G401 (cell line): ENCODE measurements around the gene PRKAG2. TPM values are rescaled to one million over a fixed set of nuclear protein-coding genes. Genes with fewer than 3 reads are reported as not detected.
"Not testable (repeated sequence)": the region's sequence is repeated elsewhere in the genome, so short reads cannot be mapped to it uniquely, and the experiment has no call there.

ENCODE experiments used
- DNase-seq: peaks from one replicate; pipeline ENCODE4 v3.0.0-alpha.2; 2015; ENCODE audit warnings: low spot score
- in situ Hi-C: cut with HindIII; loops from 2 replicates; pipeline ENCODE4 v1.10.0; 2016; ENCODE audit warnings: low sequenced_read_pairs, mixed read lengths
- total RNA-seq: library from RNA; depleted of rRNA; stranded (reverse); fragments of >200 nt; shearing (Covaris generic); gene quantifications from 2 replicates; pipeline ENCODE4 v1.2.3, GENCODE V29; 2014

Gene PRKAG2
- total RNA-seq, 1 experiment from 2014 or later = 92.4 TPM

- peak; percentile 71 for DNase-seq
- in situ Hi-C loops = no loop called here
Measured at GRCh38 chr7:151798851-151799448, 78.0 kb downstream of the PRKAG2 start.

- DNase-seq, in situ Hi-C loops: not testable (repeated sequence)
Measured at GRCh38 chr7:151797667-151798307, 79.1 kb downstream of the PRKAG2 start.

GRCh38 chr7:151796871-151797537, 79.9 kb downstream of the PRKAG2 start:
- in situ Hi-C loops = no loop called here
- no peak for DNase-seq

GRCh38 chr7:151796091-151796870, 80.6 kb downstream of the PRKAG2 start:
- DNase-seq = no peak
- in situ Hi-C loops = no loop called here

DNA sequence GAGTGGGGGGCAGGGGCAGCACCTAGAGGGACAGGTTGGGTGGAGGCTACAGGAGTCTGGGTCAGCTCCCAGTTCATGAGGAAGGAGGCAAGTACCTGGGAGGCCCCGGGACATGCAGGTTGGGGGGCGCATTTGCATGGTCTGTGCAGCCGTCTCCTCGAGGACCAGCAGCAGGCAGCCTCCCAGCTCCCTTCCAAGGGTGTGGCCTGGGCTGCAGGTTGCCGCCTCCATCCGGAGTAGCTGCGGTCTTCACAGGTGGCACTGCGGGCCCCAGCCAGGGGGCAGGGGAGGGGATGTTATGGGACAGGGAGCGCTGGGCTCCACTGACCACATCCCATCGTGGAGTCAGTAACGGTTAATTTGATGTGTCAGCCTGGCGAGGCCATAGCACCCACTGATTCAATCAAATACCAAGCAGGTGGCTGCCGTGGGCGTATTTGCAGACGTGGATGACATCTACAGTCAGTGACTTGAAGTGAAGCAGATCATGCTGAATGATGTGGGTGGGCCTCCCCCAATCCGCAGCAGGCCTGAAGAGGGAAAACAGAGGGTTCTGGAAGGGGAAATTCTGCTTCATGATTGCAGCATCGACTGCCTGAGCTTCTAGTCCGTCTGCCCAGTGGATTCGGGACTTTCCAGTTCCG, 81.6 kb downstream of the PRKAG2 start:
- in situ Hi-C loops = no loop called here
- DNase-seq = no peak

DNA sequence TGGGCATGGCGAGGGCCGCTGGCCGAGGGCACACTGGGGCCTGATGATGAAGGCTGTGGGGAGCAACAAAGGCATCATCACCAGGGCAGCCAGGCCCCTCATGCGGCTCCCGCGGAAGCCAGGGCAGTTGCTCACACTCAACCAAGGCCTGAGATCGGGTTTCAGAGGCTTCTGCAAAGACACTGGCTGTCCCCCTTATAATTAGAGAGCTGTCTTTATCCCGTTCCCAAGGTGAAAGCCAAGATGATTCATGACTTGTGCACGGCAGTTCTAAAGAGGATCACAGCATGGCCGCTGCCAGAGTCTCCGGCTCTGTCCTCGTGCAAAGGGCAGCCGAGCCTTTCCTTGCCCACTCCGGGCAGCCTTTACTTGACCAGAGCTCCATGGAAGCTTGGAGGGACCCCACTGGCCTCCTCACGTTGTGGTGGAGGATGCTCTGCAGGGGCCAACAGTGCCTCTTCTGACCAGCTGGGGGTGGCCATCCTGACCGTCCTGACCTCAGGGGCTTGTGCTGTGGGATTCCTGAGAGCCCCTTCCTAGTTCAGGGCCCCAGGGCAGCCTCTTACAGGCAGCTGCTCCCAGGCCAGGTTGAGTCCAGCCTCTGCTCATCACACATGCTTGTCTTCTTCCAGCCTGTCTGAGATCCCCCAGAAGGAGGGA, 82.3 kb downstream of the PRKAG2 start:
- in situ Hi-C loops = no loop called here
- no peak for DNase-seq

GRCh38 chr7:151793991-151794507, 82.9 kb downstream of the PRKAG2 start:
- no peak for DNase-seq
- in situ Hi-C loops = no loop called here

- in situ Hi-C loops = no loop called here
- peak; percentile 43 for DNase-seq
Measured at GRCh38 chr7:151793531-151793951, 83.4 kb downstream of the PRKAG2 start.

DNA sequence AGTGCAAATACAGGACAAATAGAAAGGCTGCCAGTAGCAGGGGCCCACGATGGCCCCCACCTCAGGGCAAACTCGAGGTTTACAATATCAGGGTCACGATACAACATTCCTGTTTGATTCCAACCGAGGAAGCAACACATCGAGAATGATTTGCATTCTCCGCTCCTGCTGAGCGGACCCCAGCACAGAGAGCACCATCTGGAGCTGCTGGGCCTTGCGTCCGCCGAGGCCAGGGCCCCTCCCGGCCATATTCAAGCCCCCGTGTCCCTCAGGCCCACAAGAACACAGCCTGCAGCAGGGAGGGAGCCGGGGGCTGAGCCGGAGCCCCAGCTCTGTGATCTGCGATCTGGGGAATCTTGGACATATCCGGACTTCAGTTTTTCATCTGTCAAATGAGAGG, 84.3 kb downstream of the PRKAG2 start:
- no peak for DNase-seq
- in situ Hi-C loops = no loop called here

DNA sequence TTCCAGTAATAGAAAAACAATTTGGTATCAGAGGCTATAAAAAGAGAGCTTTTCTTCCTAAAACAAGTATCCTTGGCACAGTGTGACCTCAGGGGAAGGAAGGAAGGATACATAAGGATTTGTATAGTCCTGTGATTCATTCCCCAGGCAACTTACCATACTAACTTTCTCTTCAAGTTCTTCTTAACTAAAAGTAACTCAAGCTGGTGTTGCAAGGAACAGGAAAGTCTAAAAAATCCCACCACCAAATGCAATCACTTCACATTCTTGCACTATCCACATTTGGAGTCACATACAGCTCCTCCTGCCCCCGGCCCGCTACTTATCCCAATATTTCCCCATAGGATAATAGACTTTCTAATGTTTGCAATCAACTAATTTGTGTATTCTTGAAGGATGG, 84.8 kb downstream of the PRKAG2 start:
- in situ Hi-C loops = no loop called here
- DNase-seq = no peak

GRCh38 chr7:151790830-151791620, 85.9 kb downstream of the PRKAG2 start:
- in situ Hi-C loops = no loop called here
- peak; percentile 45 for DNase-seq

DNA sequence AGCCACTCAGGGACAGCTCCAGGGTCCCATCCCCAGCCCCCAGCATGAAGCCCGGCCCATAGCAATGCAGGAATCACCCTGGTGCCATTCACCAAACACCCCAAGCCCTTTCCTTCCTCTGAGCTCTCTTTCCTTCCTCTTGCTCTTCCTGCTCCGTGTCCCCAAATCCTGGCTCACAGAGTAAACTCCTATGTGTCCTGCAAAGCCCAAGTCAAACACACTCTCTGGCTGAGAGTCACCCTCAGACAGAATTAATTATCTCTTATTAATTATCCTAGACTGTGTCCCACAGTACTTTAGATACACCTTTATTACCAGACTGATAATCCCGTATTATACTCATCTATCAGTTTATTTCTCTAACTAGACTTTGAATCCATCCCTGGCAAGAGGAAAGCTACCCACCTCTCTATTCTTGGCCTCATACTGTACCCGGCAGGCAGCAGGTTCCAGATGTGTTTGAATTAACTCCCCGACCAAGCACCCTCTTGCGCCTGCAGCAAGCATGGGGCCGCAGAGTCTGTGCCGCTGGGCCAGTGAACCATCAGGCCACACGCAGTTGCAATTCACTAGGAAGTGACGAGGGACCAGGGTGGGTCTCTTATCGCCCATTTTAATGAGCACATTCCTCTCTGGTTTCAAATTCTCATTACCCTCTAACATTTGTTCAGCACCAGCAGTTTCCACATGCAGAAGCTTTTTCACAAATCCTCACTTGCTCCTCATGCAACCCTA, 86.7 kb downstream of the PRKAG2 start:
- DNase-seq = no peak
- in situ Hi-C loops = no loop called here

DNA sequence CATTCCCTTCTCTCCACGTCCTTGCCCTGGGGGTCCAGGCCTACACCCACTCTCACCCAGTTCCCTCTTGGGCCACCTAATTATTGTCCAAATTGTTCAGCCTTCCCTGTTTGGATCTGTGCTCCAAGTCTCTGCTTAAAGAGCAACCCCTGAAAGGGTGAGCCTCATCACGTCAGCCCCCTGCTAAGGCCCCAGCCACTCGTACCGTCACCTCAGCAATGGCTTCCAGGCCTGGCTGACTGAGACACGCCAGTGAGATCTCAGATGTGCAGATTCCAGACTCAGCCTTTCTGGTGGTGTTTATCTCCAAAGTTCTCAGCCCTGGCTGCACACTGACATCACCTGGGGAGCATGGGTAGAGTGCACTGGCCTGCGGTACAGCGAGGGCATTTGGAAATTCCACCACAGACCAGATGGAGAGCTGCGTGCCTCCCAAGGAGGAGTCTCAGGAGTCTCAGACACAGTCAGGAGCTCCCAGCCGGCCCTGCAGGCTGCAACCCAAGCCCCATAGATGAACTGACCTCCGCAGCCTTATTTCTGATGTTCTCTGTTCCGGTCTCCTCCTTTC, 87.5 kb downstream of the PRKAG2 start:
- DNase-seq = no peak
- in situ Hi-C loops = no loop called here

GRCh38 chr7:151787348-151787747, 89.6 kb downstream of the PRKAG2 start:
- DNase-seq = no peak
- in situ Hi-C loops = no loop called here

GRCh38 chr7:151786936-151787335, 90.0 kb downstream of the PRKAG2 start:
- DNase-seq = no peak
- in situ Hi-C loops = no loop called here

GRCh38 chr7:151786241-151786640, 90.7 kb downstream of the PRKAG2 start:
- no peak for DNase-seq
- in situ Hi-C loops = no loop called here

DNA sequence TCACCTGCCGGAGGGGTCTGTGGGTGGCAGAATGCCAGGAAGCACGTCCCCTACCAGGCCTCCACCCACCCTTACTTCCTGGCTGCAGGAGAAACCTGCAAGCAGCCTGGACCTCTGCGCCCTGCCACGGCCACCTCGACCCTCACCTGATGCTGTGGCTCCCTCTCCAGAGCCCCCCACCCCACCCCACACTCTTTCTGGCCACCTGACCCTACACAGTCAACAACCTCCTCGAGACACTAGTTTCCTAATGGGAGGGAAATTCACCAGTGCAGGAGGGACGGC, 91.3 kb downstream of the PRKAG2 start:
- no peak for DNase-seq
- in situ Hi-C loops = no loop called here
